Measurements from ENCODE around the gene MYO7A. TPM values are rescaled to one million over a fixed set of nuclear protein-coding genes. Genes with fewer than 3 reads are reported as not detected.

MYO7A gene
- total RNA-seq, 2 experiments from 2014 or later: 0.23 to 0.28 TPM

- no peaks in the 10 kb centered on the region for H3K9me3 Mint-ChIP-seq (ENCODE audit: low read depth)
- H3K4me1 Mint-ChIP-seq: no peaks in the 10 kb centered on the region
- DNase-seq: no peak
- no peak overlapping the region for H3K4me3 Mint-ChIP-seq
- CTCF ChIA-PET: interaction anchor here (1.6 kb wide), 1 partner anchor 71 kb away, joined by 7 read pairs; no protein-coding TSS in a partner anchor
- no peak for ATAC-seq
- no peaks in the 10 kb centered on the region for H3K27me3 Mint-ChIP-seq
- no peaks in the 10 kb centered on the region for H3K36me3 Mint-ChIP-seq
- no peak overlapping the region for H3K27ac Mint-ChIP-seq
Observed at GRCh38 chr11:77197626-77198320, 69.7 kb downstream of the MYO7A start.

GRCh38 chr11:77198440-77198849, 70.4 kb downstream of the MYO7A start:
- Mint-ChIP-seq H3K9me3 (ENCODE audit: low read depth) (no peaks in the 10 kb centered on the region), H3K4me3 (no peak overlapping the region), H3K4me1 (peaks cover 2% of the 10 kb centered on the region), H3K27ac (no peak overlapping the region), H3K36me3 (no peaks in the 10 kb centered on the region), H3K27me3 (no peaks in the 10 kb centered on the region)
- ATAC-seq (no peak), DNase-seq (no peak)
- CTCF ChIA-PET: interaction anchor here (1.6 kb wide), 1 partner anchor 71 kb away, joined by 7 read pairs; no protein-coding TSS in a partner anchor

- DNase-seq (no peak), ATAC-seq (no peak)
- Mint-ChIP-seq H3K4me3 (no peak overlapping the region), H3K27me3 (no peaks in the 10 kb centered on the region), H3K9me3 (ENCODE audit: low read depth) (no peaks in the 10 kb centered on the region), H3K4me1 (peaks cover 3% of the 10 kb centered on the region), H3K36me3 (no peaks in the 10 kb centered on the region), H3K27ac (no peak overlapping the region)
- CTCF ChIA-PET: interaction anchor here (0.9 to 1.6 kb wide), 2 partner anchors 11 to 72 kb away, joined by 3 to 7 read pairs; no protein-coding TSS in a partner anchor
Observed at GRCh38 chr11:77199137-77199745, 71.2 kb downstream of the MYO7A start.

GRCh38 chr11:77200351-77201268, 72.6 kb downstream of the MYO7A start:
- Mint-ChIP-seq H3K4me3 (no peak overlapping the region), H3K27me3 (no peaks in the 10 kb centered on the region), H3K9me3 (ENCODE audit: low read depth) (no peaks in the 10 kb centered on the region), H3K4me1 (peaks cover 3% of the 10 kb centered on the region), H3K27ac (no peak overlapping the region), H3K36me3 (no peaks in the 10 kb centered on the region)
- DNase-seq (no peak), ATAC-seq (no peak)
- CTCF ChIA-PET: interaction anchor here (0.7 to 0.9 kb wide), 2 partner anchors 13 to 431 kb away, joined by 3 read pairs; no protein-coding TSS in a partner anchor

- Mint-ChIP-seq H3K9me3 (ENCODE audit: low read depth) (no peaks in the 10 kb centered on the region), H3K4me3 (no peak overlapping the region), H3K36me3 (no peaks in the 10 kb centered on the region), H3K27ac (no peak overlapping the region), H3K27me3 (no peaks in the 10 kb centered on the region), H3K4me1 (peaks cover 3% of the 10 kb centered on the region)
- no peak for ATAC-seq
- CTCF ChIA-PET: interaction anchor here (0.6 kb wide), 1 partner anchor 775 kb away, joined by 3 read pairs; no protein-coding TSS in a partner anchor
- DNase-seq: no peak
Observed at GRCh38 chr11:77201370-77201769, 73.3 kb downstream of the MYO7A start.

- no peaks in the 10 kb centered on the region for H3K27me3 Mint-ChIP-seq
- no peak overlapping the region for H3K4me3 Mint-ChIP-seq
- peaks cover 3% of the 10 kb centered on the region for H3K4me1 Mint-ChIP-seq
- H3K36me3 Mint-ChIP-seq: no peaks in the 10 kb centered on the region
- ATAC-seq (no peak), DNase-seq (no peak)
- no peaks in the 10 kb centered on the region for H3K9me3 Mint-ChIP-seq (ENCODE audit: low read depth)
- H3K27ac Mint-ChIP-seq: no peak overlapping the region
- CTCF ChIA-PET: interaction anchor here (0.6 kb wide), 1 partner anchor 774 kb away, joined by 3 read pairs; no protein-coding TSS in a partner anchor
Observed at GRCh38 chr11:77201991-77202841, 74.2 kb downstream of the MYO7A start.

GRCh38 chr11:77202941-77203900, 75.2 kb downstream of the MYO7A start:
- Mint-ChIP-seq H3K27me3 (no peaks in the 10 kb centered on the region), H3K4me1 (peaks cover 3% of the 10 kb centered on the region), H3K27ac (no peak overlapping the region), H3K4me3 (no peak overlapping the region), H3K36me3 (no peaks in the 10 kb centered on the region), H3K9me3 (ENCODE audit: low read depth) (no peaks in the 10 kb centered on the region)
- ATAC-seq: no peak
- CTCF ChIA-PET: interaction anchor here (1.2 to 1.4 kb wide), 2 partner anchors 15 to 76 kb away, joined by 3 to 4 read pairs; no protein-coding TSS in a partner anchor
- no peak for DNase-seq

GRCh38 chr11:77203901-77204753, 76.1 kb downstream of the MYO7A start:
- DNase-seq: no peak
- no peaks in the 10 kb centered on the region for H3K27me3 Mint-ChIP-seq
- H3K9me3 Mint-ChIP-seq (ENCODE audit: low read depth): no peaks in the 10 kb centered on the region
- H3K4me3 Mint-ChIP-seq: no peak overlapping the region
- no peaks in the 10 kb centered on the region for H3K36me3 Mint-ChIP-seq
- H3K4me1 Mint-ChIP-seq: peaks cover 3% of the 10 kb centered on the region
- CTCF ChIA-PET: interaction anchor here (1.2 to 1.4 kb wide), 2 partner anchors 16 to 77 kb away, joined by 3 to 4 read pairs; no protein-coding TSS in a partner anchor
- H3K27ac Mint-ChIP-seq: no peak overlapping the region
- no peak for ATAC-seq

GRCh38 chr11:77204754-77205466, 76.9 kb downstream of the MYO7A start:
- CTCF ChIA-PET: interaction anchor here (0.5 to 1.4 kb wide), 3 partner anchors 9 to 78 kb away, joined by 3 to 4 read pairs (median 3); no protein-coding TSS in a partner anchor
- ATAC-seq (no peak), DNase-seq (no peak)
- Mint-ChIP-seq H3K27me3 (no peaks in the 10 kb centered on the region), H3K27ac (no peak overlapping the region), H3K36me3 (no peaks in the 10 kb centered on the region), H3K9me3 (ENCODE audit: low read depth) (no peaks in the 10 kb centered on the region), H3K4me1 (peaks cover 3% of the 10 kb centered on the region), H3K4me3 (no peak overlapping the region)

GRCh38 chr11:77205467-77206263, 77.6 kb downstream of the MYO7A start:
- H3K27me3 Mint-ChIP-seq: no peaks in the 10 kb centered on the region
- H3K36me3 Mint-ChIP-seq: no peaks in the 10 kb centered on the region
- no peak overlapping the region for H3K27ac Mint-ChIP-seq
- CTCF ChIA-PET: interaction anchor here (0.5 kb wide), 1 partner anchor 9 kb away, joined by 3 read pairs; no protein-coding TSS in a partner anchor
- H3K4me3 Mint-ChIP-seq: no peak overlapping the region
- no peaks in the 10 kb centered on the region for H3K9me3 Mint-ChIP-seq (ENCODE audit: low read depth)
- no peak for DNase-seq
- peaks cover 3% of the 10 kb centered on the region for H3K4me1 Mint-ChIP-seq
- ATAC-seq: no peak
